ENCODE results near the gene CACNA1I. TPM values are rescaled to one million over a fixed set of nuclear protein-coding genes. Genes with fewer than 3 reads are reported as not detected.

Gene CACNA1I
- total and polyA plus RNA-seq, 2 donors (not counting 1 experiment from before 2014, with no cell fraction given), result 0.07 to 0.25 TPM

DNA sequence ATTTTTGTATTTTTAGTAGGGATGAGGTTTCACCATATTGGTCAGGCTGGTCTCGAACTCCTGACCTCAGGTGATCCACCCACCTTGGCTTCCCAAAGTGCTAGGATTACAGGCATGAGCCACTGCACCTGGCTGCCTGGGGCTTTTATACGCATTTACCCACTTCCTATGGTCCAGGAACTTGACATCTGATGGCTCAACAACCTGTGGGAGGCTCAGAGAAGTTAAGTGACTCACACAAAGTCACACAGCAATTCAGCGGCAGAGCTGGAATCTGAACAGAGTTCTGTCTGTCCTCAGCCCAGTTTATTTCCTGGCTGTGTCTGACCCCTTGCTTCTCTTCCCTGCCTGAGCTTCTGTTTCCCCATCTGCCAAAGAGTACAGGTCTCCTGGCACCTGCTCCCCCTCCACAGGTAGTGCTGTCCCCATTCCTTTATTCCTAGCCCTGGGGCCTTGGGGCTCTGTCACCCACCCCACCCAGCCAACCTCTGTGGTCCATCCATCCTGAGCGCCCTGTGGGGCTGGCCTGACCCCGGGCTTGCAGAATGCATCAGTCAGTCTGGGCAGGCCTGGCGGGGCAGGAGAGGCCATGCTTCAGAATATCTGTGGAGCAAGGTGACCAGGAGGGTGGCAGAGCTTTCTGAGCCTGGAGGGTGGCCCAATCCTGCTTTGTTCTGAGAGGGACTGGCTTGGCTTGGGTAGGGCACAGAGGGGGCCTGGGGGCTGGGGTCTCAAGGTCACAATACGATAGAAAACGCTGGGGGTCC is 50.6 kb downstream of the CACNA1I start:
- POLR2A ChIA-PET, result no interaction called here
- H4K20me1 ChIP-seq (ENCODE audit: control insufficient read depth, insufficient read depth, low read length, poor library complexity, severe bottlenecking), result no peaks in the 10 kb centered on the region
- peaks cover 4 to 10% of the 10 kb centered on the region in 2 donors for H3K4me1 ChIP-seq (ENCODE audit: control insufficient read depth in 2 of 2, insufficient read depth in 2 of 2, low read length in 2 of 2)

More for the DNA sequence above, 50.6 kb downstream of the CACNA1I start:
- peaks cover 9% of the 10 kb centered on the region for H3K4me1 Mint-ChIP-seq
- no peaks in the 10 kb centered on the region for H3K36me3 ChIP-seq (replicated peaks in 1 of 2; ENCODE audit: control extremely low read depth in 1 of 2, control insufficient read depth in 1 of 2, extremely low read depth in 1 of 2, insufficient read depth in 2 of 2, low read length in 1 of 2)
- H2AFZ ChIP-seq (ENCODE audit: insufficient read depth, low read depth, low read length, poor library complexity, severe bottlenecking), result no peak overlapping the region
- no peak overlapping the region for H3K27ac Mint-ChIP-seq
- no peak for TF ChIP-seq EZH2 (IDR thresholded peaks at IDR 0.05; ENCODE audit: borderline replicate concordance, insufficient read depth, low read depth, low read length, poor library complexity, severe bottlenecking)
- TF ChIP-seq, protein P1, sequence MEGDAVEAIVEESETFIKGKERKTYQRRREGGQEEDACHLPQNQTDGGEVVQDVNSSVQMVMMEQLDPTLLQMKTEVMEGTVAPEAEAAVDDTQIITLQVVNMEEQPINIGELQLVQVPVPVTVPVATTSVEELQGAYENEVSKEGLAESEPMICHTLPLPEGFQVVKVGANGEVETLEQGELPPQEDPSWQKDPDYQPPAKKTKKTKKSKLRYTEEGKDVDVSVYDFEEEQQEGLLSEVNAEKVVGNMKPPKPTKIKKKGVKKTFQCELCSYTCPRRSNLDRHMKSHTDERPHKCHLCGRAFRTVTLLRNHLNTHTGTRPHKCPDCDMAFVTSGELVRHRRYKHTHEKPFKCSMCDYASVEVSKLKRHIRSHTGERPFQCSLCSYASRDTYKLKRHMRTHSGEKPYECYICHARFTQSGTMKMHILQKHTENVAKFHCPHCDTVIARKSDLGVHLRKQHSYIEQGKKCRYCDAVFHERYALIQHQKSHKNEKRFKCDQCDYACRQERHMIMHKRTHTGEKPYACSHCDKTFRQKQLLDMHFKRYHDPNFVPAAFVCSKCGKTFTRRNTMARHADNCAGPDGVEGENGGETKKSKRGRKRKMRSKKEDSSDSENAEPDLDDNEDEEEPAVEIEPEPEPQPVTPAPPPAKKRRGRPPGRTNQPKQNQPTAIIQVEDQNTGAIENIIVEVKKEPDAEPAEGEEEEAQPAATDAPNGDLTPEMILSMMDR (IDR thresholded peaks at IDR 0.05), result no peak
- CTCF ChIA-PET, result interaction anchor here (1.2 to 2.5 kb wide), 3 partner anchors 321 to 407 kb away, joined by 3 to 18 read pairs (median 9); no protein-coding TSS in a partner anchor
- no peak overlapping the region for H3K4me2 ChIP-seq (replicated peaks; ENCODE audit: low read depth, low read length, poor library complexity, severe bottlenecking)
- no peak overlapping the region for H3K9ac ChIP-seq (ENCODE audit: low read length)
- peaks cover 0 to 56% (median 17%) of the 10 kb centered on the region in 4 experiments for H3K27me3 ChIP-seq (replicated peaks in 1 of 4; ENCODE audit: control extremely low read depth in 1 of 4, control insufficient read depth in 3 of 4, insufficient read depth in 4 of 4, low read length in 3 of 4)
- H3K9me3 ChIP-seq (ENCODE audit: control extremely low read depth in 1 of 3, control insufficient read depth in 2 of 3, insufficient read depth in 1 of 3, low read length in 2 of 3), result peaks cover 0 to 15% (median 0%) of the 10 kb centered on the region in 3 donors
- H3K79me2 ChIP-seq (ENCODE audit: control insufficient read depth, insufficient read depth, low read length), result no peaks in the 10 kb centered on the region
- WGBS (ENCODE audit: insufficient coverage), result 92% methylated on average over 6 of the region's 8 CpGs
- ATAC-seq (ENCODE audit: low read depth), result no peak
- H3K27me3 Mint-ChIP-seq, result peaks cover 37% of the 10 kb centered on the region
- H3K27ac ChIP-seq (ENCODE audit: low read length in 2 of 2), result no peak overlapping the region
- no peak overlapping the region for H3K4me3 Mint-ChIP-seq
- H3K4me3 ChIP-seq (ENCODE audit: control extremely low read depth in 1 of 5, extremely low read depth in 1 of 5, insufficient read depth in 1 of 5, low read depth in 2 of 5, low read length in 4 of 5), result no peak overlapping the region
- DNase-seq, result no peak
- H3K9me3 Mint-ChIP-seq (ENCODE audit: insufficient read depth), result no peaks in the 10 kb centered on the region
- intact Hi-C loops (cut with micrococcal nuclease), result loop anchor here (5.0 kb wide), 1 partner anchor 416 kb away; no protein-coding TSS in a partner anchor

Data from B cell (primary cell).